Kasumi-1 (cell line): Measurements from ENCODE around the gene ARF1.
"Not testable (repeated sequence)": the region's sequence is repeated elsewhere in the genome, so short reads cannot be mapped to it uniquely, and the experiment has no call there.

Experiments used
- DNase-seq, 2 experiments: peaks; one replicate each; lab custom pipeline; 2025; lab: John Stamatoyannopoulos, UW

Gene ARF1

DNA sequence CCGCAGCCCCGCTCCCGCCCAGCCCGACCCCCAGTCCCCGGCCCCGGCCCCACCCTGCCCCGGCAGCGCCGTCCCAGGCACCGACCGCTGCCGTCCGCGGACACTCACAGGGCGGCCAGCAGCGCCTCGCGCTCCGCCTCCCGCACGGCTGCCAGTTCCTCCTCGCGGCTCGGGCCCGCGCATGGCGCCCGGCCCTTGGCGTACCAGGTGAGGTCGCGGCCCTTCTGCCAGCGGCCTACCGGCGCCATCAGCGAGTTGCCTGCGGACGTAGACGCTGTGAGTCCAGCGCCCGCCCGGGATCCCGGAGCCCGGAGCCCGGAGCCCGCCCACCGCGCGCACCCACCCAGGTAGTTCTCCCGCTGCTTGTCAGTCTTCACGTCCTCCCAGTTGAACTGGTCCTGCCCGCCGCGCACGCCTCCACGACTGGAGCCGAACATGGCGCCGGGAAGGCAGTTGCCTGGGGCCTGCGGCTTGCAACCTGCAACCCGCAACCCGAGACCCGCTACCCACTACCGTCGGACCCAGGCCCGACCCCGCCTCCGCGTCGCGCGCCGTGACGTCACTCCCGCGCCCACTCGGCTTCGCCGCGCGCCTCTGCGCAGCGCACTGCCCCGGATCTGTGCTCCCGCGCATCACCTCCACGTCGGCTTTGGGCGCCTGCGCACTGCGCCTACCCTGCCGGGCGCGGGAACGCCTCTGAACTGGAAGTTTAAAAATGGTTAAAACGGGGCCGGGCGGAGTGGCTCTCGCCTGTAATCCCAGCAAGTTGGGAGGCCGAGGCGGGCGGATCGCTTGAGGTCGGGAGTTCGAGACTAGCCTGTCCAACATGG lies 20.5 kb downstream of the ARF1 start, which contains the start of gene C1orf35:
Gene C1orf35, minus strand, starts transcription at position 535 of the 830 bp plus-strand sequence. Its CDS starts 98 bp downstream, at position 437.
- peak; percentile 88 to 89 for DNase-seq

DNA sequence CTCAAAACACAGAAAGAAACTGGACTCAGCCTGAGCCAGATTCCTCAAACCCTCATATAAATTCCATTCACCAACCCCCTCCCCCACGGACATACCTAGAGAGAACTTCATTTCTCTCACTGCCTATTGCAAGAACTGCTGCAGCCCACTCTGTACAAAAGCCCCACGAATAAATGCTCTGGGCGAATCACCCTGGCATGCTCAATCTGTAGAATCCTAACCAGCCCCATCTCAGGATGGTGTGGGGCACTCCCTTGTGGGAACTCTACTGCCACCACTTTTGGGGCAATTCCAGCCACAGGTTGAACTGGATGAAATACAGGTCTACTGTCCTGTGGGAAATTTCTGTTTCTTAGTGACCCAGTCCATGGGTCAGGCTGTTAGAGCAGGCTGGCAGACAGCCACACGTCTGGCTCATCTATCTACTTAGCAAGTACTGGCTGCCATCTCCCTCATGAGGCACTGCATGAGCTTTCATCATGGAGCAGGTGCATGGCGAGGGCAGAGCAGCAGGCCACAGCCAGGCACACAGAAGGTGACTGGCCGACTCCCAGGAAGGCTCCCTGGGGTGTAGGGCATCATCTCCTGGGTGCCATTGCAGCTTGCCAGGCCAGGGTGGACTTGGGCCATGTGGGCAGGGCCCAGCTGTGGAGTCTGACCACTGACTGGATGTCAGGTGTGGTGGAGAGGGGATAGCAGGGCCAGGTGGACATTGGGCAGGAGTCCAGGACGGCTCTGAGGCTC lies 22.2 kb downstream of the ARF1 start:
- no peak for DNase-seq

DNA sequence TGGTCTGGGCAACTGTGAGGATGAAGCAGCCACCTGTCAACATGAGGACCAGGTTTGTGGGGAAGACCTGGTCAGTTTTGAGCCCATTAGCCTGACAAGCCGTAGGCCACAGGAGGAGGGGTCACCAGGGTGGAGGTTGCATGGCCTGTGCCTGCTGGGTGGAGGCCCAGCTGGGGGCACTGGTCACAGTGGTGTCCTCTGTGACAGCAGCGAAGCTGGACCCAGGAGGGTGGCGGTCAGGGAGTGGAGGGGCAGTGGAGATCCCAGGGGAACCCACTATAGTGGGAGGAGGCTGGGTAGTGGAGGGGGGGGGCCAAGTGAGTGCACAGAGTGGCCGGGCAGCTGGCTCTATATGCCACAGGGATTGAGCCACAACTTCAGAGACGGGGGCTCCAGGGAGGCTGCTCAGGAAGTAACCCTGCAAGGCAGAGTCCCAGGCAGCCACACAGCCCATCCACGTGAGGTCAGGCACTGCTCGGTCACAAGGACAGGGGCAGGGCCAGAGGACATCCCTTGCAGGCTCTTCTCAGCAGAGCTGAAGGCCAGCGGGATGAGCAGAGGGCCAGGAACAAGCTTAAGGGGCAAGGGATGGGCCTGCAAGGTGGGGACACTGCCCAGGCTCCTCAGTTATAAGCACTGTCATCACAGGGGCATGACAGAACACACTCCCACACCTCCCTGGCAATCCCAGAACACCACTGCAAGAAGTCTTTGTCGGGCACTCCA lies 22.9 kb downstream of the ARF1 start:
- no peak for DNase-seq

DNA sequence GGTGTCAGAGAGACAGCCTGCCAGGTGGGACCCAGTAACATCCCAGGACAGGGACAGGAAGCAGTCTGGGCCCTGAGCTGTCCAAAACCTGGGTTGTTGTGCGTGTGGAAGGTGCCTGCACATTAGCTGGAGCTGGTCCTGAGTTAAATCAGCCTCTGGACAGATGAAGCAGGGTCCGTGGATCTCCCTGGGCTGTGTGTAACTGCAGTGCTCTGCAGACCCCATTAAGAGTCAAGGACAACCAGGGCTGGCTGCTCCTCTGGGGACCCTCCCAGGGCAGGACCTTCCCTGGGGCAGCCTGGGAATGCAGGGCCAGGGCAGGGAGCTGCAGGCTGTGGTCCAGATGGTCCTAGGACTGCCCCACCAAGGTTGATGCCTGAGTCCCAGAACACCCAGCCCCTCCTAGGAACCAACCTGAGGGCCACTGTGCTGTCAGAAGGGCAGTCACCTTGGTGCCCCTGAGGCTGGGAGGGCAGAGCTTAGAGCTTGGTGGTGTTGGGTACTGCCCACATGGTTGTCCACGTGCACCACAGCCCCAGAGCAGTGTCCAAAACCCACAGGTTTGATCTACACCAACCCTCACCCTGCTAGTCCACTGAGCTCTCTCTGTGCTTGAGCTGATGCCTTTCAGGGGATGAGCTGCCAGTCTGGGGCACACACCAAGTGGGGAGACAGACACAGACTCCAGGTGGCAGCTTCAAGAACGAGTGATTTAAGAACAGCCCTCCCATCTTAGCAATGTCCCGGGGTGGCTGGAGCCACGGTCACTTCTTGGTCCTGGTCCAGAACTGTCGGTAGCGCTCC lies 23.7 kb downstream of the ARF1 start:
- no peak for DNase-seq

GRCh38 chr1:228106800-228107054 lies 24.2 kb downstream of the ARF1 start:
- DNase-seq, result no peak

GRCh38 chr1:228107636-228108035 lies 25.1 kb downstream of the ARF1 start:
- DNase-seq, result no peak

DNA sequence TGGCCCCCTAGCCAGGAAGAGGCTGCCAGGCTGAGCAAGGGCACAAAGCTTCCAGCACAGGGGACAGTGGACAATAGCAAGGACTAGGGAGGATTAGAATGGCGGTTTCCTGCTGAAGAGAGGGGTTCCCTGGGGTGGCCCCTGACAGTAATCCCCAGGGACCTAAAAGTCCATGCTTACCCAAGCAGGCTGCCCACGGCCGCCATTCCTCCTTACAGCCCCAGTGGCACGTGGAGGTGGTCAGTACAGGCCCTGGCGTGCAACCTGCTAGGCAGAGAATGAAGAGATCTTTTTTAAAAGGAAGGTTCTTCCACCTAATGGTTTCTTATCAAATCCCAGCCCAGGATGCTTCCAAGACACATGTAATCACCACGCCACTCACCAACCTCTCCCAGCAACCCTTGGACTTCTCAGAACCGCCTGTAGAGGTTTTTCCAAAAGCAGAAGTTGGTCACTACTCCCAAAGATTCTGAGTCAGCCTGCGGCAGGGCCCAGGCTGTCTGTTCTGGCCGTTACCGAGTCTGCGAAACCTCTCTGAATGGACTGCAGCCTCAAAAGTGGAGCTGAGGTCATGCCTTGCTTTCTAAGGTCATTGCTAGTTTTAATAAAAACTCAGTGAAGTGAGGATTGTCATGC lies 25.7 kb downstream of the ARF1 start:
- no peak for DNase-seq

DNA sequence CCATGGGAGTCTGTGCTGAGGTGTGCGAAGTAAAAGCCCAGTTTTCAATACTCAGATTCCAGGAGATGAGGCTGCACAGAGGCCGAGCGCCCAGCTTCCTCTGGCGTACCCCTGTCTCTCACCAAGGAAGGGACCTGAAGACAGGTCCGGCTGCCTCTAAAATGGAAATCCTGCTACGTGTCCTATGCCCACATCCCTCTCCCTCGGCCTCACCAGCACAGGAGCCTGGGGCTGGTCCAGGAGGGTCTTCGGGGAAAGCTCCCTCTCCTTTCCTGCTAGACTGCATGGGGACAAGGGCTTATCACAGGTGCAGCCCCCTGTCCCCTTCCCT lies 26.2 kb downstream of the ARF1 start:
- no peak for DNase-seq

DNA sequence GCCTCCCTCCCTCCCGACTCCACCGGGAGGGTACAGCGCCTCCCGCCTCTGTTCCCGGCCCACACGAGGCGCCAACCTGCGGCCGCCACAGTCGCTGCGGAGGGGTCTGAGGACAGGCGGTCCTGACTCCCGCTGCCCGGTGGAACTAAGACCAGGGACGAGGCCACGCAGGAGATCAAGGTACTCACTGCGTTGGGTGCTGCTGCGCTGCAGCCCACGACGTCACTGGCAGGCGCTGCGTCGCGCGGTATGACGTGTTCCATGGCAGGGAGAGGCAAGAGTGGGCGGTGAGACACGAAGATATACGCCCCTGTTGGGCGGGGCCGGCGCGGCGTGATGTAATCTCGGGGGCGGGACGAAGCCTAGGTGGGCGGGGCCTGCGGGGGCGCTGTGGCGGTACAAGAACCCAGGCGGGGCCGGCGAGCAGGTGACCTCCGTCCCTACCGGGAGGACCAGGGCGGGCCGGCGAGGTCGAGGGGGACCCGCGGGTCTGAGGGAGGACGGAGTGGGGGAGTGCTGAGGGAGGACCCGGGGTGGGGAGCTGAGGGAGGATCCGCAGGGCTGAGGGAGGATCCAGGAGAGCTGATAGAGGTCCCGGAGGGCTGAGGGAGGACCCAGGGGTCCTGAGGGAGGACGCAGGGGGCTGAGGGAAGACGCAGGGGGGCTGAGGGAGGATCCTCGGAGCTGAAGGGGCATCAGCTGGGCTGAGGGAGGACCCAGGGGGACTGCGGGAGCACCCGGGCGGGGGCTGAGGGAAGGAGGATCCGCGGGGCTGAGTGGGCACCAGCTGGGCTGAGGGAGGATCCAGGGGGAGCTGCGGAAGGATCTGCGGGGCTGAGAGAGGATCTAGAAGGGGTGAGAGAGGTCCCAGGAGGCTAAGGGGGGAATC lies 26.8 kb downstream of the ARF1 start, which contains the start of gene MRPL55:
Gene MRPL55, minus strand, starts transcription at position 227 of the 889 bp plus-strand sequence. CDS start 1,039 bp downstream, outside the sequence.
- DNase-seq, result peak; percentile 90 to 94

- no peak for DNase-seq
These were observed 27.5 kb downstream of the ARF1 start for GRCh38 chr1:228109962-228110488.

GRCh38 chr1:228110556-228110955 lies 28.0 kb downstream of the ARF1 start:
- no peak for DNase-seq

- not testable (repeated sequence) for DNase-seq
These were observed 28.8 kb downstream of the ARF1 start for GRCh38 chr1:228111315-228111714.

GRCh38 chr1:228112167-228112566 lies 29.7 kb downstream of the ARF1 start:
- DNase-seq, result no peak

GRCh38 chr1:228112617-228113016 lies 30.1 kb downstream of the ARF1 start:
- DNase-seq, result no peak

DNA sequence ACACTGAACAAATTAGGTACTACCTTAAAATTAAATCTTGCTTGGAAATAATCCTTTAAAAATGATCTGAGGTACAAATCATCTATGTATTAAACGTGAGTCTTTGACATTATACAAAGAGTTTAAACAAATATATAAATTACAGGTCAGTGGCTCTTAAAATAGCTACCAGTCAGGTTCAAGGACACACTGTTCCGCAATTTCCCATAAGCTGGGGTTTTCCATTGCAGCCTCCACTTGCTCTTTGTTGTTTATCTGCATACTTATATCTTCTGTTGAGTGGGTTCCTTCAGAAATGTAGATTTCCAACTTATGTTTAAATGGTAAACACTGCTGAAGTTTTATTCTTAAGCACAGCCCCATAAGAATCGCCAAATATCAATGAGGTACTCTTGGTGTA lies 32.3 kb downstream of the ARF1 start:
- DNase-seq, result no peak

GRCh38 chr1:228117335-228117734 lies 34.8 kb downstream of the ARF1 start:
- DNase-seq, result no peak

DNA sequence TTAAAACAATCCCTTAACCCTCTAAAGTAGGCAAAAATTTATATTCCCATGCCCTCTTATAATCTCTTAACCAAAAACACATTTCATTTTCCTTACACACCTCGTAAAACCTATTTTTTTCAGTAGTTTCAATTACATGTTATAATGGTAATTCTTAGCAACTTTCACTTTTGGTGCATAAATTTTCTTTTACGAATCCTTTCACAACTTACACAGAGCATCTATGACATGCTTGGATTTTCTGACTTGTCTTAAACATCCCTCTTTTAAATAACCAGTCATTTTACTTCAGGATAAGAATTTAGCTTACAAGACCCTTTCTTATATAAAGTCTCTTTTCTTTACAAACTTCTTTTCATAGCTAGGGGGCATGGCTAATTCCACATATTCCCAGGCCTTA lies 35.5 kb downstream of the ARF1 start:
- DNase-seq, result no peak

DNA sequence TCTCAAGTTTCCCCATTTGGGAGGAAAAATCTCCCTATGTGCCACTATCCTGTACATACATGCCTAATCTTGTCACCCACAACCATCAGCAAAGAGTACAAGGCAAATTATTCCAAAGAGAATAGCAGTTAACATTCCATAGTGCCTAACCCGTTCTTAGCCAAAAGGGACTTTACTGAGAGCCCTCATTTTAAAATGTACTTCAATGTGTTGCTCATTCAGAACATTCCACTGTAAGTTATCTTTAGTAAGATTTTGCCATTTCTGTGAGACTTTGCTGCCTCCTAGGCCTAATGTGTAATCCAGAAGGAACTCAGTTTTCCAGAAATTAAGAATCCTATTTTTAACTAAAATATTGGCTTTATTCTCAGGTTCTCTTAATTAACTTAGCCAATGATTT lies 37.8 kb downstream of the ARF1 start:
- no peak for DNase-seq

GRCh38 chr1:228120857-228121489 lies 38.5 kb downstream of the ARF1 start:
- DNase-seq, result no peak
